ENCODE measurements around the gene TAS1R3. TPM values are rescaled to one million over a fixed set of nuclear protein-coding genes. Genes with fewer than 3 reads are reported as not detected.
A peak's percentile ranks its signal among the peaks of the same experiment; 100 is the strongest.

TAS1R3 gene
- total and polyA plus RNA-seq, 2 donors (not counting 1 experiment from before 2014, with no cell fraction given), result 4.1 to 11.7 TPM

DNA sequence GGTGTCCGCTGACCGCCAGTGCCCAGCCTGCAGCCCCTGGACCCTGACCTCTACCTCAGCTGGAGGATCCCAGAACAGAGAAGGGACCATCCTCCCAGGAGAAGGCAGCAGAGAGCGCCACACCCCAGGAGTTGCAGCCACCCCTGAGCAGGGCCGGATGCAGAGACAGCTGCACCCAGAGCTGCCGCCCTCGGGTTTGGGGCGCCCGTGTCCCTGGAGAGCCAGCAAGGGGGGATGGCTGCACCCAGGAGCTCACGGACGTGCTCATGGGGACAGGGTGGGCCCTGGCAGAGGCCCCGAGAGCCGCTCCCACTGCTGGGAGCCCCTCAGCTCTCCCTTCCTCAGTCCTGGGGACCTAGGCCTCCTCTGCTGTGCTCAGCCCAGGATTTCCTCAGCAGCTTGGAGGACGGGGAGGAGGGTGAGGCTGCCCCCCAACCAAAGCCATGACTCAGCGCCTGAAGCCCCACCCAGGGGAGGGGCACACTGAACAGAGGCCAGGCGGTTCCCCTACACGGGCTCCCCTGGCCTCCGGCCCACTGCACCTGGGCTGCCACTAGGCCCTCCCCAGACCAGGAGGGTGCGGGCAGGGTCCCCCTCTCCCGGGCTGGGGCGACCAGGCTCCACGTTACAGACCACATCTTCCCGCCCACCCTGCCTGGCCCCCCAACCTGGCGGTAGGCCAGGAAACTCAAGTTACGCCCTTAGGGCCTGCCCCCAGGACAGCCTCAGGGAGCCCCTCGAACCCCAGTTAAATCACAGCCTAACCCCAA lies 25.6 kb upstream of the TAS1R3 start:
- TF ChIP-seq, protein P1, sequence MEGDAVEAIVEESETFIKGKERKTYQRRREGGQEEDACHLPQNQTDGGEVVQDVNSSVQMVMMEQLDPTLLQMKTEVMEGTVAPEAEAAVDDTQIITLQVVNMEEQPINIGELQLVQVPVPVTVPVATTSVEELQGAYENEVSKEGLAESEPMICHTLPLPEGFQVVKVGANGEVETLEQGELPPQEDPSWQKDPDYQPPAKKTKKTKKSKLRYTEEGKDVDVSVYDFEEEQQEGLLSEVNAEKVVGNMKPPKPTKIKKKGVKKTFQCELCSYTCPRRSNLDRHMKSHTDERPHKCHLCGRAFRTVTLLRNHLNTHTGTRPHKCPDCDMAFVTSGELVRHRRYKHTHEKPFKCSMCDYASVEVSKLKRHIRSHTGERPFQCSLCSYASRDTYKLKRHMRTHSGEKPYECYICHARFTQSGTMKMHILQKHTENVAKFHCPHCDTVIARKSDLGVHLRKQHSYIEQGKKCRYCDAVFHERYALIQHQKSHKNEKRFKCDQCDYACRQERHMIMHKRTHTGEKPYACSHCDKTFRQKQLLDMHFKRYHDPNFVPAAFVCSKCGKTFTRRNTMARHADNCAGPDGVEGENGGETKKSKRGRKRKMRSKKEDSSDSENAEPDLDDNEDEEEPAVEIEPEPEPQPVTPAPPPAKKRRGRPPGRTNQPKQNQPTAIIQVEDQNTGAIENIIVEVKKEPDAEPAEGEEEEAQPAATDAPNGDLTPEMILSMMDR (IDR thresholded peaks at IDR 0.05), result no peak
- no peak for TF ChIP-seq EZH2 (IDR thresholded peaks at IDR 0.05; ENCODE audit: borderline replicate concordance, insufficient read depth, low read depth, low read length, poor library complexity, severe bottlenecking)
- H3K27ac Mint-ChIP-seq, result peak overlapping the region; percentile 92
- peaks cover 35% of the 10 kb centered on the region for H3K4me1 Mint-ChIP-seq
- Histone ChIP-seq H4K20me1 (ENCODE audit: control insufficient read depth, insufficient read depth, low read length, poor library complexity, severe bottlenecking) (peaks cover 44% of the 10 kb centered on the region), H3K36me3 (replicated peaks in 1 of 2; ENCODE audit: control extremely low read depth in 1 of 2, control insufficient read depth in 1 of 2, extremely low read depth in 1 of 2, insufficient read depth in 2 of 2, low read length in 1 of 2) (peaks cover 0 to 3% of the 10 kb centered on the region in 2 experiments), H3K9me3 (ENCODE audit: control extremely low read depth in 1 of 3, control insufficient read depth in 2 of 3, insufficient read depth in 1 of 3, low read length in 2 of 3) (no peaks in the 10 kb centered on the region), H3K27me3 (replicated peaks in 1 of 4; ENCODE audit: control extremely low read depth in 1 of 4, control insufficient read depth in 3 of 4, insufficient read depth in 4 of 4, low read length in 3 of 4) (no peaks in the 10 kb centered on the region), H3K4me1 (ENCODE audit: control insufficient read depth in 2 of 2, insufficient read depth in 2 of 2, low read length in 2 of 2) (peaks cover 34 to 47% of the 10 kb centered on the region in 2 donors), H3K4me3 (ENCODE audit: control extremely low read depth in 1 of 5, extremely low read depth in 1 of 5, insufficient read depth in 1 of 5, low read depth in 2 of 5, low read length in 4 of 5) (peak overlapping the region in 4 of 5 experiments; percentile 35 to 73 (median 53)), H3K79me2 (ENCODE audit: control insufficient read depth, insufficient read depth, low read length) (peaks cover 36% of the 10 kb centered on the region), H3K27ac (ENCODE audit: low read length in 2 of 2) (peak overlapping the region; percentile 27 to 63), H2AFZ (ENCODE audit: insufficient read depth, low read depth, low read length, poor library complexity, severe bottlenecking) (peak overlapping the region; percentile 76), H3K4me2 (replicated peaks; ENCODE audit: low read depth, low read length, poor library complexity, severe bottlenecking) (peak overlapping the region; percentile 99), H3K9ac (ENCODE audit: low read length) (peak overlapping the region; percentile 76)
- CTCF ChIA-PET, result interaction anchor here (0.9 to 1.6 kb wide), 9 partner anchors 9 to 287 kb away, joined by 3 to 16 read pairs (median 5); partner anchors contain the start of gene AURKAIP1
- H3K27me3 Mint-ChIP-seq, result no peaks in the 10 kb centered on the region
- POLR2A ChIA-PET, result no interaction called here
- peak overlapping the region; percentile 88 for H3K4me3 Mint-ChIP-seq
- H3K9me3 Mint-ChIP-seq (ENCODE audit: insufficient read depth), result no peaks in the 10 kb centered on the region
- DNase-seq (peak; percentile 84), ATAC-seq (ENCODE audit: low read depth) (peak; percentile 52)
- intact Hi-C loops (cut with micrococcal nuclease), result loop anchor here (1.0 to 5.0 kb wide), 4 partner anchors 32 to 293 kb away; partner anchors contain the start of genes B3GALT6, ISG15, SDF4 and UBE2J2
- whole genome bisulfite sequencing (ENCODE audit: insufficient coverage), result 8% methylated on average over 25 of the region's 25 CpGs
